Smooth muscle cell (in vitro differentiated cells): ENCODE results near the gene SON. TPM values are rescaled to one million over a fixed set of nuclear protein-coding genes. Genes with fewer than 3 reads are reported as not detected.

Experiments
- DNase-seq: peaks from one replicate; lab custom pipeline; 2025; ENCODE audit not compliant: unreplicated experiment; lab: John Stamatoyannopoulos, UW
- H2AFZ ChIP-seq: fragments of 200-600 bp; sonication (generic); 2 replicates; pipeline ENCODE4 v1.6.0; 2016; ENCODE audit warnings: antibody characterized with exemption, low read depth, mild to moderate bottlenecking
- H3F3A ChIP-seq: fragments of 200-600 bp; sonication (generic); 2 replicates; pipeline ENCODE4 v1.6.0; 2017; ENCODE audit warnings: antibody characterized with exemption, low read depth
- H3K27ac ChIP-seq: fragments of 200-600 bp; sonication (generic); 2 replicates; pipeline ENCODE4 v1.5.1; 2016; ENCODE audit warnings: low read depth, mild to moderate bottlenecking
- H3K27me3 ChIP-seq: fragments of 200-600 bp; sonication (generic); 2 replicates; pipeline ENCODE4 v1.6.1; 2016; ENCODE audit warnings: low read depth, mild to moderate bottlenecking
- H3K36me3 ChIP-seq: fragments of 200-600 bp; sonication (generic); 2 replicates; pipeline ENCODE4 v1.5.1; 2016; ENCODE audit warnings: low read depth
- H3K4me1 ChIP-seq: fragments of 200-600 bp; sonication (generic); 2 replicates; pipeline ENCODE4 v1.5.1; 2016; ENCODE audit warnings: low read depth
- H3K4me2 ChIP-seq: fragments of 200-600 bp; sonication (generic); 2 replicates; pipeline ENCODE4 v1.6.0; 2016; ENCODE audit warnings: mild to moderate bottlenecking
- H3K4me3 ChIP-seq: fragments of 200-600 bp; sonication (generic); 2 replicates; pipeline ENCODE4 v1.5.1; 2016; ENCODE audit warnings: mild to moderate bottlenecking
- H3K79me2 ChIP-seq: fragments of 200-600 bp; sonication (generic); 2 replicates; pipeline ENCODE4 v1.6.0; 2016; ENCODE audit warnings: low read depth, mild to moderate bottlenecking
- H3K9ac ChIP-seq: fragments of 200-600 bp; sonication (generic); 2 replicates; pipeline ENCODE4 v1.6.0; 2016; ENCODE audit warnings: low read depth
- H3K9me3 ChIP-seq: fragments of 200-600 bp; sonication (generic); replicated peaks from 2 replicates; pipeline ENCODE4 v1.5.1; 2016; ENCODE audit warnings: low read depth
- H4K20me1 ChIP-seq: fragments of 200-600 bp; sonication (generic); 2 replicates; pipeline ENCODE4 v1.6.0; 2016; ENCODE audit warnings: low read depth
- CTCF ChIP-seq: fragments of 200-600 bp; sonication (generic); IDR thresholded peaks from 2 replicates; pipeline ENCODE4 v1.5.1; 2017; ENCODE audit warnings: borderline replicate concordance, mild to moderate bottlenecking, antibody characterized with exemption; ENCODE audit not compliant: insufficient read depth, poor library complexity, severe bottlenecking
- WGBS: methylation state at CpG from one replicate; pipeline ENCODE4 v1.1.7; 2016; ENCODE audit warnings: low lambda C conversion rate; 5-methylcytosine and 5-hydroxymethylcytosine counted together
- polyA plus RNA-seq: library from polyadenylated mRNA; unstranded; fragments of >200 nt; fragmentation: Nextera tagmentation; extraction: Ambion mirVana; gene quantifications from 2 replicates; pipeline ENCODE4 v1.2.1, GENCODE V29; 2016
- total RNA-seq: library from RNA; depleted of rRNA; stranded (reverse); fragments of >200 nt; gene quantifications from 2 replicates; pipeline ENCODE4 v1.2.3, GENCODE V29; 2014

Gene SON
- total and polyA plus RNA-seq, 2 experiments from 2014 or later, result 164 to 286 TPM

- Histone ChIP-seq H3K4me1 (no peaks in the 10 kb centered on the region), H3K27ac (peak overlapping the region; percentile 13), H3K4me3 (no peak overlapping the region), H3K27me3 (no peaks in the 10 kb centered on the region), H3K79me2 (peaks cover 98% of the 10 kb centered on the region), H2AFZ (no peak overlapping the region), H3K9ac (no peak overlapping the region), H3K4me2 (no peak overlapping the region), H3F3A (peaks cover 31% of the 10 kb centered on the region), H4K20me1 (peaks cover 98% of the 10 kb centered on the region), H3K36me3 (peaks cover 59% of the 10 kb centered on the region), H3K9me3 (no peaks in the 10 kb centered on the region)
- no peak for DNase-seq
- TF ChIP-seq CTCF, result no peak
- WGBS, result 68% methylated on average over 4 of the region's 4 CpGs
Measured at GRCh38 chr21:33558777-33559421, 16.1 kb downstream of the SON start.

GRCh38 chr21:33559813-33560212 is 17.0 kb downstream of the SON start:
- Histone ChIP-seq H3K9me3 (no peaks in the 10 kb centered on the region), H3K4me2 (no peak overlapping the region), H3K79me2 (peaks cover 98% of the 10 kb centered on the region), H3K9ac (no peak overlapping the region), H3K27me3 (no peaks in the 10 kb centered on the region), H3K4me1 (no peaks in the 10 kb centered on the region), H3K4me3 (no peak overlapping the region), H3F3A (peaks cover 35% of the 10 kb centered on the region), H4K20me1 (peaks cover 98% of the 10 kb centered on the region), H2AFZ (no peak overlapping the region), H3K36me3 (peaks cover 53% of the 10 kb centered on the region), H3K27ac (peak overlapping the region; percentile 13)
- TF ChIP-seq CTCF, result no peak
- DNase-seq, result no peak
- WGBS, result 97% methylated on average over 10 of the region's 10 CpGs

GRCh38 chr21:33560965-33561364 is 18.1 kb downstream of the SON start:
- H3K4me1 ChIP-seq, result no peaks in the 10 kb centered on the region
- H4K20me1 ChIP-seq, result peaks cover 99% of the 10 kb centered on the region
- H2AFZ ChIP-seq, result no peak overlapping the region
- H3K79me2 ChIP-seq, result peaks cover 99% of the 10 kb centered on the region
- H3K9me3 ChIP-seq, result no peaks in the 10 kb centered on the region
- H3K9ac ChIP-seq, result no peak overlapping the region
- H3K36me3 ChIP-seq, result peaks cover 44% of the 10 kb centered on the region
- H3K27me3 ChIP-seq, result no peaks in the 10 kb centered on the region
- peaks cover 35% of the 10 kb centered on the region for H3F3A ChIP-seq
- peak overlapping the region; percentile 40 for H3K27ac ChIP-seq
- DNase-seq, result no peak
- no peak for TF ChIP-seq CTCF
- H3K4me3 ChIP-seq, result no peak overlapping the region
- no peak overlapping the region for H3K4me2 ChIP-seq

- Histone ChIP-seq H2AFZ (no peak overlapping the region), H3K79me2 (peaks cover 98% of the 10 kb centered on the region), H3K4me3 (no peak overlapping the region), H3K9me3 (no peaks in the 10 kb centered on the region), H3K4me1 (no peaks in the 10 kb centered on the region), H3K36me3 (peaks cover 42% of the 10 kb centered on the region), H3K27ac (peak overlapping the region; percentile 40), H3K9ac (no peak overlapping the region), H3K4me2 (no peak overlapping the region), H3K27me3 (no peaks in the 10 kb centered on the region), H3F3A (peaks cover 33% of the 10 kb centered on the region), H4K20me1 (peaks cover 98% of the 10 kb centered on the region)
- no peak for TF ChIP-seq CTCF
- WGBS, result 63% methylated on average over 2 of the region's 2 CpGs
- DNase-seq, result no peak
Measured at GRCh38 chr21:33561373-33561772, 18.5 kb downstream of the SON start.
